H9 (cell line): ENCODE measurements around the gene CLEC19A. TPM values are rescaled to one million over a fixed set of nuclear protein-coding genes. Genes with fewer than 3 reads are reported as not detected.

Source experiments
- DNase-seq: peaks from one replicate; pipeline ENCODE4 v3.0.0-alpha.2; 2017
- H2AFZ ChIP-seq: one replicate; pipeline ENCODE4 v1.6.1; 2013; ENCODE audit warnings: mild to moderate bottlenecking, low read length, control low read depth, moderate library complexity
- H2AK5ac ChIP-seq: 2 replicates; pipeline ENCODE4 v1.6.1; 2013; ENCODE audit warnings: low read length, control low read depth, mixed read lengths; ENCODE audit not compliant: insufficient read length
- H2BK120ac ChIP-seq: one replicate; pipeline ENCODE4 v1.6.1; 2013; ENCODE audit warnings: low read depth, mild to moderate bottlenecking, low read length, control low read depth, inconsistent platforms; ENCODE audit not compliant: poor library complexity, severe bottlenecking
- H2BK12ac ChIP-seq: 2 replicates; pipeline ENCODE4 v1.6.1; 2013; ENCODE audit warnings: low read length, control low read depth, mixed read lengths, low read depth; ENCODE audit not compliant: insufficient read length
- H2BK15ac ChIP-seq: 2 replicates; pipeline ENCODE4 v1.6.1; 2013; ENCODE audit warnings: low read depth, low read length, control low read depth
- H2BK20ac ChIP-seq: one replicate; pipeline ENCODE4 v1.6.1; 2013; ENCODE audit warnings: low read depth, mild to moderate bottlenecking, low read length, control low read depth, inconsistent platforms; ENCODE audit not compliant: poor library complexity, severe bottlenecking
- H2BK5ac ChIP-seq: 2 replicates; pipeline ENCODE4 v1.6.1; 2013; ENCODE audit warnings: low read length, control low read depth, mixed read lengths; ENCODE audit not compliant: insufficient read length
- H3K14ac ChIP-seq: 2 replicates; pipeline ENCODE4 v1.6.1; 2013; ENCODE audit warnings: low read length, control low read depth; ENCODE audit not compliant: insufficient read depth
- H3K18ac ChIP-seq: 2 replicates; pipeline ENCODE4 v1.6.1; 2013; ENCODE audit warnings: low read depth, mild to moderate bottlenecking, mixed read lengths, low read length, control low read depth; ENCODE audit not compliant: insufficient read length
- H3K23ac ChIP-seq: 2 replicates; pipeline ENCODE4 v1.6.1; 2013; ENCODE audit warnings: low read length, control low read depth, mixed read lengths, low read depth; ENCODE audit not compliant: insufficient read length
- H3K23me2 ChIP-seq: 2 replicates; pipeline ENCODE4 v1.6.1; 2013; ENCODE audit warnings: low read depth, mild to moderate bottlenecking, mixed read lengths, low read length, control low read depth; ENCODE audit not compliant: insufficient read length, poor library complexity, severe bottlenecking
- H3K27ac ChIP-seq: 2 replicates; pipeline ENCODE4 v1.5.1; 2013; ENCODE audit warnings: low read length, control low read depth, mixed read lengths, low read depth; ENCODE audit not compliant: insufficient read length
- H3K27me3 ChIP-seq: 2 replicates; pipeline ENCODE4 v1.6.1; 2013; ENCODE audit warnings: low read length, control low read depth, inconsistent platforms; ENCODE audit not compliant: insufficient read depth
- H3K4ac ChIP-seq: 2 replicates; pipeline ENCODE4 v1.6.1; 2013; ENCODE audit warnings: low read depth, mild to moderate bottlenecking, control low read depth, inconsistent platforms, low read length, moderate library complexity
- H3K4me1 ChIP-seq: 2 replicates; pipeline ENCODE4 v1.6.1; 2013; ENCODE audit warnings: low read length, control low read depth, inconsistent platforms; ENCODE audit not compliant: insufficient read depth
- H3K4me2 ChIP-seq: 2 replicates; pipeline ENCODE4 v1.6.1; 2013; ENCODE audit warnings: low read length, control low read depth, mixed read lengths; ENCODE audit not compliant: insufficient read length, insufficient read depth
- H3K56ac ChIP-seq: 2 replicates; pipeline ENCODE4 v1.6.1; 2013; ENCODE audit warnings: low read depth, mild to moderate bottlenecking, mixed read lengths, low read length, control low read depth; ENCODE audit not compliant: insufficient read length
- H3K79me1 ChIP-seq: 2 replicates; pipeline ENCODE4 v1.6.1; 2013; ENCODE audit warnings: low read depth, mild to moderate bottlenecking, moderate library complexity, low read length, control low read depth, inconsistent platforms; ENCODE audit not compliant: insufficient read depth, poor library complexity, severe bottlenecking
- H3K79me2 ChIP-seq: 2 replicates; pipeline ENCODE4 v1.6.1; 2013; ENCODE audit warnings: low read length, control low read depth, inconsistent platforms; ENCODE audit not compliant: insufficient read depth
- H3K9ac ChIP-seq: 2 replicates; pipeline ENCODE4 v1.6.1; 2013; ENCODE audit warnings: low read length, control low read depth, mixed read lengths; ENCODE audit not compliant: insufficient read length; ENCODE audit errors: extremely low read depth
- H3K9me3 ChIP-seq: one replicate; pipeline ENCODE4 v1.6.1; 2013; ENCODE audit warnings: low read depth, low read length, inconsistent platforms; ENCODE audit not compliant: control insufficient read depth
- H3T11ph ChIP-seq: one replicate; pipeline ENCODE4 v1.6.1; 2013; ENCODE audit warnings: mild to moderate bottlenecking, low read length, control low read depth, inconsistent platforms
- H4K20me1 ChIP-seq: one replicate; pipeline ENCODE4 v1.6.1; 2013; ENCODE audit not compliant: control insufficient read depth, insufficient read length, insufficient read depth
- H4K5ac ChIP-seq: 2 replicates; pipeline ENCODE4 v1.6.1; 2013; ENCODE audit warnings: low read depth, mild to moderate bottlenecking, mixed read lengths, low read length, control low read depth; ENCODE audit not compliant: insufficient read length
- H4K8ac ChIP-seq: replicated peaks from 2 replicates; pipeline ENCODE4 v1.6.1; 2013; ENCODE audit warnings: low read length, control low read depth, mixed read lengths, low read depth; ENCODE audit not compliant: insufficient read length
- H4K91ac ChIP-seq: 2 replicates; pipeline ENCODE4 v1.6.1; 2013; ENCODE audit warnings: low read depth, mild to moderate bottlenecking, moderate library complexity, mixed read lengths, low read length, control low read depth; ENCODE audit not compliant: insufficient read length
- H3K27ac Mint-ChIP-seq, 3 experiments: 2 replicates in 2 of 3; 3 replicates in 1 of 3; pipeline ENCODE4 v1.8.0; 2020 to 2021; ENCODE audit warnings: mixed read lengths in 3 of 3, mild to moderate bottlenecking in 1 of 3, moderate library complexity in 1 of 3
- H3K27me3 Mint-ChIP-seq: 2 replicates; pipeline ENCODE4 v1.8.0; 2021; ENCODE audit warnings: low read depth, mild to moderate bottlenecking, moderate library complexity, mixed read lengths
- H3K36me3 Mint-ChIP-seq, 3 experiments: 2 replicates in 2 of 3; 3 replicates in 1 of 3; pipeline ENCODE4 v1.8.0; 2020 to 2021; ENCODE audit warnings: low read depth in 3 of 3, mixed read lengths in 3 of 3; ENCODE audit not compliant: insufficient read depth in 1 of 3
- H3K4me1 Mint-ChIP-seq, 2 experiments: 2 replicates each; pipeline ENCODE4 v1.8.0; 2020; ENCODE audit warnings: mixed read lengths in 2 of 2
- H3K4me3 Mint-ChIP-seq, 2 experiments: 2 replicates in 1 of 2; 3 replicates in 1 of 2; pipeline ENCODE4 v1.8.0; 2020 to 2021; ENCODE audit warnings: mild to moderate bottlenecking in 2 of 2, mixed read lengths in 2 of 2, moderate library complexity in 1 of 2
- H3K9me3 Mint-ChIP-seq, 2 experiments: 2 replicates in 1 of 2; 3 replicates in 1 of 2; pipeline ENCODE4 v1.8.0; 2020; ENCODE audit warnings: mild to moderate bottlenecking in 2 of 2, mixed read lengths in 2 of 2, moderate library complexity in 1 of 2
- WGBS: extraction: QIAGEN DNeasy Blood & Tissue Kit; methylation state at CpG from one replicate; pipeline ENCODE4 v1.1.7; 2013; ENCODE audit warnings: missing lambda C conversion rate, low lambda C conversion rate, mixed read lengths; ENCODE audit not compliant: insufficient read length; ENCODE audit errors: extremely low coverage; 5-methylcytosine and 5-hydroxymethylcytosine counted together
- total RNA-seq: library from RNA; stranded (reverse); gene quantifications from 2 replicates; pipeline ENCODE4 v1.2.1, GENCODE V29; 2021
- TF ChIP-seq, protein P1 (sequence below): fragments of 200-600 bp; sonication (generic); conservative IDR thresholded peaks from 3 replicates; pipeline ENCODE4 v1.8.0; 2021; ENCODE audit warnings: antibody characterized with exemption, mild to moderate bottlenecking

The CLEC19A gene
- total RNA-seq, 1 experiment from 2014 or later = not detected

DNA sequence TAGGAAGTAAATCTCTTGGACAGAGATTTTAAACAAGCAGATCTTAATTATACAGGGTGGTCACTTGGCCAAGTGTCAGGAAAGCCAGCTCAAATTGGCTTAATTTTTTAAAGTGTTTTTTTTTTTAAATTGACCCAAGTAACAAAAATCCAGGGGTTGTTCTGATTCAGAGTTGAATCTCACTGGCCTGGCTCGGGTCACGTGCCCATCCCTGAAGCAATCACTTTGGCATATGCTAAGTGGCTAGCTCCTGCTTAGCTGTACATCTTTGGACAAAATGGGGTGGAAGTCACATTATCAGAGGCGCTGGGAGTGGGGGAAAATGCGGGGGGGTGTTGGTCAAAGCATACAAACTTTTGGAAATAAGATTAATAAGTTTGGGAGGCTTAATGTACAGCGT lies 23.6 kb downstream of the CLEC19A start:
- Histone ChIP-seq H3K4ac (no peak overlapping the region), H2AFZ (no peak overlapping the region), H3K14ac (no peak overlapping the region), H3K23me2 (no peaks in the 10 kb centered on the region), H3K23ac (no peak overlapping the region), H3K4me2 (no peak overlapping the region), H3K79me2 (no peaks in the 10 kb centered on the region), H3T11ph (no peak overlapping the region), H3K27ac (no peak overlapping the region), H3K9me3 (peaks cover 7% of the 10 kb centered on the region), H4K91ac (no peak overlapping the region), H4K20me1 (no peaks in the 10 kb centered on the region), H3K18ac (no peak overlapping the region), H4K5ac (no peak overlapping the region), H2AK5ac (no peak overlapping the region), H2BK15ac (no peak overlapping the region), H3K4me1 (no peaks in the 10 kb centered on the region), H3K79me1 (no peaks in the 10 kb centered on the region), H3K9ac (no peak overlapping the region), H4K8ac (no peak overlapping the region), H3K56ac (no peak overlapping the region), H2BK5ac (no peak overlapping the region), H2BK12ac (no peak overlapping the region), H2BK120ac (no peak overlapping the region), H3K27me3 (no peaks in the 10 kb centered on the region), H2BK20ac (no peak overlapping the region)
- TF ChIP-seq, protein P1, sequence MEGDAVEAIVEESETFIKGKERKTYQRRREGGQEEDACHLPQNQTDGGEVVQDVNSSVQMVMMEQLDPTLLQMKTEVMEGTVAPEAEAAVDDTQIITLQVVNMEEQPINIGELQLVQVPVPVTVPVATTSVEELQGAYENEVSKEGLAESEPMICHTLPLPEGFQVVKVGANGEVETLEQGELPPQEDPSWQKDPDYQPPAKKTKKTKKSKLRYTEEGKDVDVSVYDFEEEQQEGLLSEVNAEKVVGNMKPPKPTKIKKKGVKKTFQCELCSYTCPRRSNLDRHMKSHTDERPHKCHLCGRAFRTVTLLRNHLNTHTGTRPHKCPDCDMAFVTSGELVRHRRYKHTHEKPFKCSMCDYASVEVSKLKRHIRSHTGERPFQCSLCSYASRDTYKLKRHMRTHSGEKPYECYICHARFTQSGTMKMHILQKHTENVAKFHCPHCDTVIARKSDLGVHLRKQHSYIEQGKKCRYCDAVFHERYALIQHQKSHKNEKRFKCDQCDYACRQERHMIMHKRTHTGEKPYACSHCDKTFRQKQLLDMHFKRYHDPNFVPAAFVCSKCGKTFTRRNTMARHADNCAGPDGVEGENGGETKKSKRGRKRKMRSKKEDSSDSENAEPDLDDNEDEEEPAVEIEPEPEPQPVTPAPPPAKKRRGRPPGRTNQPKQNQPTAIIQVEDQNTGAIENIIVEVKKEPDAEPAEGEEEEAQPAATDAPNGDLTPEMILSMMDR = no peak
- no peak for DNase-seq
- no peak overlapping the region for H3K27ac Mint-ChIP-seq
- H3K4me1 Mint-ChIP-seq = peaks cover 8 to 13% of the 10 kb centered on the region in 2 experiments
- peaks cover 2 to 16% (median 9%) of the 10 kb centered on the region in 3 experiments; a peak in 6 of 7 replicates for H3K36me3 Mint-ChIP-seq
- peaks cover 12% of the 10 kb centered on the region in 2 experiments for H3K9me3 Mint-ChIP-seq
- no peaks in the 10 kb centered on the region; the same call in 1 of the 2 replicates for H3K27me3 Mint-ChIP-seq
- WGBS = no CpG with 5 or more reads among the region's 5 CpGs
- no peak overlapping the region for H3K4me3 Mint-ChIP-seq
